HCT116 (cell line): ENCODE results near the gene SRP54. TPM values are rescaled to one million over a fixed set of nuclear protein-coding genes. Genes with fewer than 3 reads are reported as not detected.

ENCODE experiments used
- ATAC-seq: fragments of 200-7000 bp; cut with Tn5 transposase; 2 replicates; pipeline ENCODE4 v1.9.1; 2020; ENCODE audit warnings: mild to moderate bottlenecking, moderate library complexity
- BruUV-seq: library from RNA; stranded (reverse); fragments of 400-500 nt; replicated peaks from 2 replicates; lab custom pipeline; 2021; lab: Mats Ljungman, UMichigan
- CTCF ChIA-PET: fragments of 300-600 bp; sonication (Branson Sonifier 250); formaldehyde crosslinking; loops from one replicate; lab custom pipeline; 2021; ENCODE audit warnings: antibody characterized with exemption; lab: Charles Lee
- POLR2A ChIA-PET: fragments of 300-600, 350-600 bp; sonication (Branson Sonifier 250); formaldehyde crosslinking; loops from one replicate; lab custom pipeline; 2021; ENCODE audit warnings: antibody characterized with exemption; lab: Charles Lee
- RAD21 ChIA-PET, 2 experiments: fragments of 300-600 bp; sonication (Branson Sonifier 250); formaldehyde crosslinking; loops; one replicate each; lab custom pipeline; 2023; ENCODE audit warnings: low total read pairs in 2 of 2; ENCODE audit not compliant: uncharacterized antibody in 2 of 2, unreplicated experiment in 2 of 2, low non-redundant PET in 1 of 2; lab: Charles Lee
- DNase-seq: peaks from one replicate; pipeline ENCODE4 v3.0.0-alpha.2; 2010; ENCODE audit warnings: low read depth, low spot score
- H2AFZ ChIP-seq: fragments of 200-600 bp; shearing (Covaris generic), sonication (generic); 2 replicates; pipeline ENCODE4 v1.6.1; 2017; ENCODE audit warnings: low read depth, mixed run types, mixed read lengths, antibody characterized with exemption, low read length; ENCODE audit not compliant: poor library complexity, severe bottlenecking
- H3K27ac ChIP-seq: 2 replicates; pipeline ENCODE4 v1.5.1; 2012; ENCODE audit warnings: low read depth, low read length
- H3K27me3 ChIP-seq: fragments of 200-600 bp; sonication (generic); 2 replicates; pipeline ENCODE4 v1.6.1; 2016; ENCODE audit warnings: mixed run types, low read length, mixed read lengths; ENCODE audit not compliant: insufficient read depth
- H3K36me3 ChIP-seq, 2 experiments: fragments of 200-500 bp in 1 of 2; fragments of 200-600 bp in 1 of 2; sonication (Bioruptor generic) in 1 of 2; sonication (generic) in 1 of 2; 2 replicates each; pipeline versions ENCODE4 v1.5.1 to v1.6.1; 2014 to 2016; ENCODE audit warnings: low read length in 2 of 2, inconsistent platforms in 1 of 2, mixed read lengths in 1 of 2, mixed run types in 1 of 2; ENCODE audit not compliant: insufficient read depth in 2 of 2, control insufficient read depth in 1 of 2
- H3K4me1 ChIP-seq, 2 experiments: fragments of 200-600 bp in 1 of 2; sonication (generic) in 1 of 2; 2 replicates each; pipeline versions ENCODE4 v1.5.1 to v1.6.1; 2012 to 2017; ENCODE audit warnings: low read length in 2 of 2, inconsistent platforms in 1 of 2, mild to moderate bottlenecking in 1 of 2, mixed read lengths in 1 of 2, mixed run types in 1 of 2, moderate library complexity in 1 of 2; ENCODE audit not compliant: insufficient read depth in 2 of 2, control insufficient read depth in 1 of 2
- H3K4me2 ChIP-seq: fragments of 200-600 bp; sonication (generic); 2 replicates; pipeline ENCODE4 v1.6.1; 2017; ENCODE audit warnings: mixed run types, low read length, mixed read lengths
- H3K4me3 ChIP-seq, 2 experiments: fragments of 200-600 bp in 1 of 2; sonication (generic) in 1 of 2; replicated peaks in 1 of 2; 2 replicates each; pipeline ENCODE4 v1.5.1; 2011 to 2016; ENCODE audit warnings: low read length in 2 of 2, control low read depth in 1 of 2, low read depth in 1 of 2, mild to moderate bottlenecking in 1 of 2, mixed read lengths in 1 of 2, mixed run types in 1 of 2
- H3K79me2 ChIP-seq: fragments of 200-600 bp; sonication (generic); 2 replicates; pipeline ENCODE4 v1.6.1; 2017; ENCODE audit warnings: mild to moderate bottlenecking, mixed run types, low read length, moderate library complexity, mixed read lengths; ENCODE audit not compliant: insufficient read depth
- H3K9ac ChIP-seq: fragments of 200-600 bp; sonication (generic); 2 replicates; pipeline ENCODE4 v1.6.1; 2016; ENCODE audit warnings: low read length, mixed read lengths
- H3K9me2 ChIP-seq: fragments of 200-600 bp; sonication (generic), shearing (Covaris generic); 2 replicates; pipeline ENCODE4 v1.6.1; 2017; ENCODE audit warnings: mixed run types, mild to moderate bottlenecking, moderate library complexity; ENCODE audit not compliant: insufficient read depth
- H3K9me3 ChIP-seq, 2 experiments: fragments of 200-500 bp in 1 of 2; fragments of 200-600 bp in 1 of 2; sonication (Bioruptor generic) in 1 of 2; sonication (generic) in 1 of 2; 2 replicates each; pipeline ENCODE4 v1.6.1; 2014 to 2017; ENCODE audit warnings: low read length in 2 of 2, mixed read lengths in 2 of 2, inconsistent platforms in 1 of 2, low read depth in 1 of 2, mild to moderate bottlenecking in 1 of 2, mixed run types in 1 of 2, moderate library complexity in 1 of 2; ENCODE audit not compliant: control insufficient read depth in 1 of 2, insufficient read depth in 1 of 2
- H4K20me1 ChIP-seq: fragments of 200-600 bp; sonication (generic), shearing (Covaris generic); 2 replicates; pipeline ENCODE4 v1.6.1; 2017; ENCODE audit warnings: mixed run types, mild to moderate bottlenecking, moderate library complexity; ENCODE audit not compliant: insufficient read depth
- CBX3 ChIP-seq: IDR thresholded peaks from 2 replicates; pipeline ENCODE4 v1.6.1; 2012; ENCODE audit warnings: low read depth
- CEBPB ChIP-seq: IDR thresholded peaks from 2 replicates; pipeline ENCODE4 v1.6.1; 2012; ENCODE audit warnings: low read depth
- ELF1 ChIP-seq: IDR thresholded peaks from 2 replicates; pipeline ENCODE4 v1.6.1; 2012; ENCODE audit warnings: low read depth, borderline replicate concordance
- EZH2 ChIP-seq: fragments of 200-600 bp; sonication (generic); IDR thresholded peaks from 2 replicates; pipeline ENCODE4 v1.6.1; 2017; ENCODE audit warnings: antibody characterized with exemption, mixed run types
- FOSL1 ChIP-seq: IDR thresholded peaks from 2 replicates; pipeline ENCODE4 v1.6.1; 2012; ENCODE audit warnings: low read depth
- JUND ChIP-seq: IDR thresholded peaks from 2 replicates; pipeline ENCODE4 v1.6.1; 2012
- POLR2AphosphoS5 ChIP-seq: IDR thresholded peaks from 2 replicates; pipeline ENCODE4 v1.6.1; 2011; ENCODE audit warnings: mild to moderate bottlenecking, low read depth, low read length, moderate library complexity
- RAD21 ChIP-seq: IDR thresholded peaks from 2 replicates; pipeline ENCODE4 v1.6.1; 2012; ENCODE audit warnings: low read depth, mild to moderate bottlenecking
- SIN3A ChIP-seq: IDR thresholded peaks from 2 replicates; pipeline ENCODE4 v1.6.1; 2012; ENCODE audit warnings: low read depth
- SP1 ChIP-seq: IDR thresholded peaks from 2 replicates; pipeline ENCODE4 v1.6.1; 2012; ENCODE audit warnings: low read depth
- SRF ChIP-seq: IDR thresholded peaks from 2 replicates; pipeline ENCODE4 v1.6.1; 2012; ENCODE audit warnings: low read depth
- TCF7L2 ChIP-seq: IDR thresholded peaks from 2 replicates; pipeline ENCODE4 v1.7.0; 2011; ENCODE audit warnings: borderline replicate concordance, inconsistent platforms; ENCODE audit not compliant: insufficient read depth, insufficient read length; ENCODE audit errors: extremely low read depth
- YY1 ChIP-seq: IDR thresholded peaks from 2 replicates; pipeline ENCODE4 v1.6.1; 2011; ENCODE audit warnings: low read length, low read depth, moderate library complexity, mild to moderate bottlenecking; ENCODE audit not compliant: insufficient replicate concordance; ENCODE audit errors: extremely low read depth
- ZBTB33 ChIP-seq: IDR thresholded peaks from 2 replicates; pipeline ENCODE4 v1.6.1; 2011; ENCODE audit warnings: mild to moderate bottlenecking, low read length, moderate library complexity; ENCODE audit not compliant: insufficient replicate concordance; ENCODE audit errors: extremely low read depth
- ZFX ChIP-seq: fragments of 450-650 bp; IDR thresholded peaks from 2 replicates; pipeline ENCODE4 v1.6.1; 2017
- ZNF274 ChIP-seq: fragments of 200-500 bp; sonication (Bioruptor generic); IDR thresholded peaks from 2 replicates; pipeline ENCODE4 v1.6.1; 2014; ENCODE audit warnings: mild to moderate bottlenecking, low read depth, low read length, inconsistent platforms
- intact Hi-C: fragments of 100-400 bp; cut with micrococcal nuclease; formaldehyde crosslinking; loops from 2 replicates; pipeline ENCODE4 v1.10.0; 2022
- total RNA-seq: library from RNA; stranded (reverse); gene quantifications from one replicate; pipeline ENCODE4 v1.2.1, GENCODE V29; 2021; ENCODE audit not compliant: unreplicated experiment
- TF ChIP-seq, protein P1 (sequence below): IDR thresholded peaks from 2 replicates; pipeline ENCODE4 v1.6.1; 2012; ENCODE audit warnings: low read depth
- TF ChIP-seq, protein P2 (sequence below): IDR thresholded peaks from 2 replicates; pipeline ENCODE4 v1.6.1; 2012

Gene SRP54
- total RNA-seq, 1 experiment from 2014 or later: 53.0 TPM

DNA sequence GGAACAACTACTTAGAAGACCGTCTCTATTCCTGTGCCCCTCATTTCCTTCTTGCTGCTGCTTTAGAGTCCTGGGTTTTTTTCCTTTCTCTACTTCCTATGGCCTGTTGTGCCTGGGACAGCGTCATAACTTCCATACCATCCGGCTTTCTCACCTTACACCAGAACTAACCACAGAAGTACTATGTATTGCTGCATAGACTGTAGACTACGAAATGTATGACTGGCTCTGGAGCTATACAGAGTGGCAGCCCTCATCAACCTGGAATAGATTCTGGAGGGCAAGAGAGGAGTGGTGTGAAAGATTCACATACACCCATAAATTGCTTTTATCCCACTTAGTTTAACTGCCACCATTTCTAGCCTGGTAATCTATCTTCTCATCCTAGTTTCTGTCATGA, 16.9 kb upstream of the SRP54 start:
- BruUV-seq: no TSS peak
- Histone ChIP-seq H3K27ac (no peak overlapping the region), H3K9me3 (no peaks in the 10 kb centered on the region), H3K27me3 (no peaks in the 10 kb centered on the region), H3K4me2 (no peak overlapping the region), H3K9ac (no peak overlapping the region), H3K4me1 (peaks cover 0 to 3% of the 10 kb centered on the region in 2 experiments; a peak in 1 of 4 replicates), H3K36me3 (peaks cover 0 to 3% of the 10 kb centered on the region in 2 experiments; a peak in 1 of 4 replicates), H3K79me2 (no peaks in the 10 kb centered on the region), H4K20me1 (no peaks in the 10 kb centered on the region), H2AFZ (no peak overlapping the region), H3K4me3 (no peak overlapping the region), H3K9me2 (no peaks in the 10 kb centered on the region)
- no peak for TF ChIP-seq RAD21
- no peak for TF ChIP-seq CEBPB
- no peak for TF ChIP-seq ELF1
- no peak for TF ChIP-seq JUND
- no peak for TF ChIP-seq CBX3
- no peak for TF ChIP-seq POLR2AphosphoS5
- no peak for TF ChIP-seq EZH2
- no peak for TF ChIP-seq SRF
- TF ChIP-seq ZBTB33: no peak
- TF ChIP-seq SIN3A: no peak
- no peak for TF ChIP-seq ZNF274
- TF ChIP-seq, protein P1, sequence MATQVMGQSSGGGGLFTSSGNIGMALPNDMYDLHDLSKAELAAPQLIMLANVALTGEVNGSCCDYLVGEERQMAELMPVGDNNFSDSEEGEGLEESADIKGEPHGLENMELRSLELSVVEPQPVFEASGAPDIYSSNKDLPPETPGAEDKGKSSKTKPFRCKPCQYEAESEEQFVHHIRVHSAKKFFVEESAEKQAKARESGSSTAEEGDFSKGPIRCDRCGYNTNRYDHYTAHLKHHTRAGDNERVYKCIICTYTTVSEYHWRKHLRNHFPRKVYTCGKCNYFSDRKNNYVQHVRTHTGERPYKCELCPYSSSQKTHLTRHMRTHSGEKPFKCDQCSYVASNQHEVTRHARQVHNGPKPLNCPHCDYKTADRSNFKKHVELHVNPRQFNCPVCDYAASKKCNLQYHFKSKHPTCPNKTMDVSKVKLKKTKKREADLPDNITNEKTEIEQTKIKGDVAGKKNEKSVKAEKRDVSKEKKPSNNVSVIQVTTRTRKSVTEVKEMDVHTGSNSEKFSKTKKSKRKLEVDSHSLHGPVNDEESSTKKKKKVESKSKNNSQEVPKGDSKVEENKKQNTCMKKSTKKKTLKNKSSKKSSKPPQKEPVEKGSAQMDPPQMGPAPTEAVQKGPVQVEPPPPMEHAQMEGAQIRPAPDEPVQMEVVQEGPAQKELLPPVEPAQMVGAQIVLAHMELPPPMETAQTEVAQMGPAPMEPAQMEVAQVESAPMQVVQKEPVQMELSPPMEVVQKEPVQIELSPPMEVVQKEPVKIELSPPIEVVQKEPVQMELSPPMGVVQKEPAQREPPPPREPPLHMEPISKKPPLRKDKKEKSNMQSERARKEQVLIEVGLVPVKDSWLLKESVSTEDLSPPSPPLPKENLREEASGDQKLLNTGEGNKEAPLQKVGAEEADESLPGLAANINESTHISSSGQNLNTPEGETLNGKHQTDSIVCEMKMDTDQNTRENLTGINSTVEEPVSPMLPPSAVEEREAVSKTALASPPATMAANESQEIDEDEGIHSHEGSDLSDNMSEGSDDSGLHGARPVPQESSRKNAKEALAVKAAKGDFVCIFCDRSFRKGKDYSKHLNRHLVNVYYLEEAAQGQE: no peak
- no peak for TF ChIP-seq SP1
- no peak for TF ChIP-seq YY1
- no peak for TF ChIP-seq ZFX
- no peak for TF ChIP-seq TCF7L2
- no peak for TF ChIP-seq FOSL1
- TF ChIP-seq, protein P2, sequence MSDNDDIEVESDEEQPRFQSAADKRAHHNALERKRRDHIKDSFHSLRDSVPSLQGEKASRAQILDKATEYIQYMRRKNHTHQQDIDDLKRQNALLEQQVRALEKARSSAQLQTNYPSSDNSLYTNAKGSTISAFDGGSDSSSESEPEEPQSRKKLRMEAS: no peak
- ChIA-PET POLR2A (no interaction called here), RAD21 (no interaction called here), CTCF (no interaction called here)
- ATAC-seq (no peak), DNase-seq (no peak)
- intact Hi-C loops: no loop called here
